Esophagus squamous epithelium (tissue), 4 donors: Measurements from ENCODE around the gene METTL21C.

Source experiments
- POLR2A ChIP-seq, 4 donors: fragments of 450-650 bp; IDR thresholded peaks; one replicate each; pipeline ENCODE4 v1.6.1; 2017; ENCODE audit warnings: antibody characterized with exemption in 4 of 4, mild to moderate bottlenecking in 4 of 4, moderate library complexity in 3 of 4
- TF ChIP-seq, protein P1 (sequence below), 6 experiments: fragments of 450-650 bp in 4 of 6; fragments of 200-600 bp in 2 of 6; sonication (generic) in 2 of 6; IDR thresholded peaks; one replicate each; pipeline ENCODE4 v1.5.1; 2016 to 2019; ENCODE audit warnings: antibody characterized with exemption in 6 of 6, mild to moderate bottlenecking in 4 of 6, moderate library complexity in 4 of 6

- no peak for TF ChIP-seq POLR2A (IDR thresholded peaks at IDR 0.05)
- TF ChIP-seq, protein P1, sequence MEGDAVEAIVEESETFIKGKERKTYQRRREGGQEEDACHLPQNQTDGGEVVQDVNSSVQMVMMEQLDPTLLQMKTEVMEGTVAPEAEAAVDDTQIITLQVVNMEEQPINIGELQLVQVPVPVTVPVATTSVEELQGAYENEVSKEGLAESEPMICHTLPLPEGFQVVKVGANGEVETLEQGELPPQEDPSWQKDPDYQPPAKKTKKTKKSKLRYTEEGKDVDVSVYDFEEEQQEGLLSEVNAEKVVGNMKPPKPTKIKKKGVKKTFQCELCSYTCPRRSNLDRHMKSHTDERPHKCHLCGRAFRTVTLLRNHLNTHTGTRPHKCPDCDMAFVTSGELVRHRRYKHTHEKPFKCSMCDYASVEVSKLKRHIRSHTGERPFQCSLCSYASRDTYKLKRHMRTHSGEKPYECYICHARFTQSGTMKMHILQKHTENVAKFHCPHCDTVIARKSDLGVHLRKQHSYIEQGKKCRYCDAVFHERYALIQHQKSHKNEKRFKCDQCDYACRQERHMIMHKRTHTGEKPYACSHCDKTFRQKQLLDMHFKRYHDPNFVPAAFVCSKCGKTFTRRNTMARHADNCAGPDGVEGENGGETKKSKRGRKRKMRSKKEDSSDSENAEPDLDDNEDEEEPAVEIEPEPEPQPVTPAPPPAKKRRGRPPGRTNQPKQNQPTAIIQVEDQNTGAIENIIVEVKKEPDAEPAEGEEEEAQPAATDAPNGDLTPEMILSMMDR (IDR thresholded peaks at IDR 0.05), result no peak
These were observed 24.7 kb downstream of the METTL21C start for GRCh38 chr13:102670130-102670529.
